Mucosa of descending colon (tissue), 3 donors: ENCODE results near the gene FARS2. TPM values are rescaled to one million over a fixed set of nuclear protein-coding genes. Genes with fewer than 3 reads are reported as not detected.

Source experiments
- ATAC-seq: fragments of 200-7000 bp; cut with Tn5 transposase; one replicate; pipeline ENCODE4 v1.9.1; 2020; ENCODE audit warnings: mild to moderate bottlenecking, moderate library complexity
- DNase-seq, 3 donors: peaks; one replicate each; pipeline ENCODE4 v3.0.0-alpha.2; 2020
- H3K36me3 ChIP-seq: fragments of 200-600 bp; one replicate; pipeline ENCODE4 v1.8.0; 2021; ENCODE audit warnings: low read depth, mild to moderate bottlenecking
- H3K4me1 ChIP-seq: fragments of 200-600 bp; one replicate; pipeline ENCODE4 v1.8.0; 2021; ENCODE audit warnings: low read depth, mild to moderate bottlenecking
- H3K4me3 ChIP-seq: fragments of 200-600 bp; one replicate; pipeline ENCODE4 v1.8.0; 2021; ENCODE audit warnings: mild to moderate bottlenecking
- H3K9me3 ChIP-seq: fragments of 200-600 bp; one replicate; pipeline ENCODE4 v1.8.0; 2021; ENCODE audit warnings: mild to moderate bottlenecking
- intact Hi-C, 2 donors: fragments of 100-400 bp; cut with DNase I in 1 of 2; cut with micrococcal nuclease in 1 of 2; formaldehyde crosslinking; loops; one replicate each; pipeline versions ENCODE4 v1.11.0 to v1.11.1; 2022; cut with DNase I, micrococcal nuclease
- total RNA-seq, 3 donors: library from RNA; stranded (reverse); fragmentation: NEBNext Ultra II Directional in 2 of 3; extraction: Animal tissue kit (Norgen Biotek cat#: 25700) in 2 of 3; gene quantifications; one replicate each; pipeline versions ENCODE4 v1.2.1 to v1.2.4, GENCODE V29; 2021 to 2023
- TF ChIP-seq, protein P1 (sequence below): fragments of 200-600 bp; IDR thresholded peaks from one replicate; pipeline ENCODE4 v1.8.0; 2022; ENCODE audit warnings: antibody characterized with exemption, mild to moderate bottlenecking
- donor health status: DM: no; HTN: no; CAD: no; lungs with moderate emphysema.
- donor health status: DM: no; HTN: no; CAD: no.
- donor health status: DM: no; HTN: yes; CAD: no.

The FARS2 gene
- total RNA-seq, 3 donors from 2014 or later, result 15.2 to 21.6 (median 17.2) TPM

DNA sequence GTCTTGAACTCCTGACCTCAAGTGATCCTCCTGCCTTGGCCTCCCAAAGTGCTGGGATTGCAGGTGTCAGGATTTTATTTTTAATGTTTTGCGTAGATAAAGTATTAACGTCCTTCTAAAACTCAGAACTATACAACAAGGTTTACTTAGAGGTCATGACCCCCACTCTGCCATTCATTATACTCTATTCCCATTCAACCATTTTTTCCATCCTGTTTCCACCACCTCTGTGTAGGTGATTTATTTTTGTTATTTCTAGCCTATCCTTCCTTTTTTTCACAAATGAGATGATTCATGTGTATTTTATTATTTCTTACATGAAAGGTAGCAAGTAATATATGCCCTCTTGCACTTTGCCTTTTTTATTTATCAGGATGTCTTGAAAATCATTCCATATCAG, 138.1 kb downstream of the FARS2 start:
- Histone ChIP-seq H3K9me3 (peaks cover 5% of the 10 kb centered on the region), H3K4me1 (no peaks in the 10 kb centered on the region), H3K4me3 (no peak overlapping the region), H3K36me3 (no peaks in the 10 kb centered on the region)
- TF ChIP-seq, protein P1, sequence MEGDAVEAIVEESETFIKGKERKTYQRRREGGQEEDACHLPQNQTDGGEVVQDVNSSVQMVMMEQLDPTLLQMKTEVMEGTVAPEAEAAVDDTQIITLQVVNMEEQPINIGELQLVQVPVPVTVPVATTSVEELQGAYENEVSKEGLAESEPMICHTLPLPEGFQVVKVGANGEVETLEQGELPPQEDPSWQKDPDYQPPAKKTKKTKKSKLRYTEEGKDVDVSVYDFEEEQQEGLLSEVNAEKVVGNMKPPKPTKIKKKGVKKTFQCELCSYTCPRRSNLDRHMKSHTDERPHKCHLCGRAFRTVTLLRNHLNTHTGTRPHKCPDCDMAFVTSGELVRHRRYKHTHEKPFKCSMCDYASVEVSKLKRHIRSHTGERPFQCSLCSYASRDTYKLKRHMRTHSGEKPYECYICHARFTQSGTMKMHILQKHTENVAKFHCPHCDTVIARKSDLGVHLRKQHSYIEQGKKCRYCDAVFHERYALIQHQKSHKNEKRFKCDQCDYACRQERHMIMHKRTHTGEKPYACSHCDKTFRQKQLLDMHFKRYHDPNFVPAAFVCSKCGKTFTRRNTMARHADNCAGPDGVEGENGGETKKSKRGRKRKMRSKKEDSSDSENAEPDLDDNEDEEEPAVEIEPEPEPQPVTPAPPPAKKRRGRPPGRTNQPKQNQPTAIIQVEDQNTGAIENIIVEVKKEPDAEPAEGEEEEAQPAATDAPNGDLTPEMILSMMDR, result no peak
- no peak for ATAC-seq
- DNase-seq, result no peak
- intact Hi-C loops, result loop anchor here in 1 of 2 donors (10.0 kb wide), 1 partner anchor 255 kb away; no protein-coding TSS in a partner anchor

DNA sequence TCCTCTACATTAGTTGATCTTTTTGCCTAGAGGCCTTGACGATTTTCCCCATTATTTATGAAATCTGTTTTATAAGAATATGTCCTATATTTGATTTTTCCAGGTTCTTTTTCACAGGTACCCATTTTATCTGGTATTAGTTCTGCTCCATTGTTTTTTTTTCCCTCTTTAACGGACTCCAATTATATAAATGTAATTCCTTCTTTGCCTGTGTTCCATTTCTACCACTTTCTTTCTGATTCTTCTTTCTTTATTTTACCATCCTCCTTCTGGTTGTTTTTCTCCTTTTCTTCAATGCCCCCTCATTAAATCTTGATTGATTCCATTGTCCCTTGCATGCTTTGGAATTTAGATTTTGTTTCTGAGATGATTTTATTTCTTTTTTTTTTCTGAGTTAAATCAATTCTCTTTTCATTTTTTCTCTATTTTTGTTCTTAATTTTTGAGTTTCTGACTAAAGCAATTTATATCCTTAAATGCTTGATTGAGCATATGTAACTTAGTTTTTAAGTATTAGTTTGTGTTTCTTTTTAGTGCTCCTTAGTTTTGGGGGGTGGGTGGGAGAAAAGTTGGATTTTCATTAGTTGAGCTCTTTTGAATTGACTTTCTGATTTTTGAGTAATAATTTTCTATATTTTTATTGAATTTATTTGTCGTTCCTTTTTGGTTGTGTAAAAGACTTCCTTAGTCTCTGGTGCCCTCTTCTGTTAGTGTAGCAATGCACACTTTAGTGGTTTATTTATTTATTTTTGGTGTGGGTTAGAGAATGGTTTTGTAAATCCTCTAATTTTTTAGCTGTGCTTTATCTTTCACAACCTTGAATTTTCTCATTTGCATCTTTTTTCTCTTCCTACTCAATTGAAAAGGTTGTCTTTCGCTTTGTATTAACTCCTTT, 140.8 kb downstream of the FARS2 start:
- DNase-seq, result no peak
- Histone ChIP-seq H3K9me3 (peaks cover 5% of the 10 kb centered on the region), H3K4me1 (no peaks in the 10 kb centered on the region), H3K36me3 (no peaks in the 10 kb centered on the region), H3K4me3 (no peak overlapping the region)
- no peak for ATAC-seq
- TF ChIP-seq, protein P1, result peak; percentile 11
- intact Hi-C loops, result no loop called here

DNA sequence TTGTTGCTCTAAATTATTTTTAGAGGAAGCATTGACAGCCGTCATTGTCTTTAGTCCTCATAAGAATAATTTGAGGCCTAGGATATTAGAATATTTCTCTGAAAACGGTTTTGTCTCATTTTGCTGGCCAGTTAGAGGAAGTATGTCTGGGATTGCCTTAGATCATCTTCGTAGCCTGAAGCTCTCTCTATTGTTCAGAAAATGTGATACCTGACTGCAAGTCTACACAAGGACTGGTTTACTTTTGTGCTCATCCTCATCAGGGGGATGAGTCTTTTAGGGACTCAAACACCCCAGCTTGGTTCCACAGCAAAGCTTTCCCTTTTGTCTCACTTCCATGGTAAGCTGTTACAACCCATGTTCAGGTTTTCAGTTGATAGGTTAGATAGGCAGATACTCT, 141.8 kb downstream of the FARS2 start:
- Histone ChIP-seq H3K36me3 (no peaks in the 10 kb centered on the region), H3K4me3 (no peak overlapping the region), H3K9me3 (peaks cover 5% of the 10 kb centered on the region), H3K4me1 (no peaks in the 10 kb centered on the region)
- TF ChIP-seq, protein P1, result no peak
- intact Hi-C loops, result no loop called here
- no peak for ATAC-seq
- DNase-seq, result no peak

DNA sequence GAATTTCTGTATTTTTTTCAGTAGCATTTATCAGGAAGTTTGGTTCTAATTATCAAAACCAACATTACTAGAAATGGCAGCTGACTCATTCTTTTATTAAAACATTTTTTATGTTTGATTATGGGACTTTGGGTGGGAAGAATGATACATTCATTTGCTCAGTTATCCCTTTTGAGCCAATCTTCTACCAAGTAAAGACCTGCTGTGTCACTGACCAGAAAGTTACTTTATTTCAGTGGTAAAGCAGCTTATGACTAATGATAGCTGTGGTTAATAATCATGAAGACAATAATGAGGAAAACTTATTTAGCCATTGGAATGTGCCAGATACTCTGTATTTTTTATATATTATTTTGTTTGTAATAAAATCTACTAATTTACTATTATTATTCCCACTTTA, 142.3 kb downstream of the FARS2 start:
- no peaks in the 10 kb centered on the region for H3K4me1 ChIP-seq
- intact Hi-C loops, result no loop called here
- no peaks in the 10 kb centered on the region for H3K36me3 ChIP-seq
- H3K9me3 ChIP-seq, result peaks cover 5% of the 10 kb centered on the region
- no peak for DNase-seq
- no peak for ATAC-seq
- H3K4me3 ChIP-seq, result no peak overlapping the region
- TF ChIP-seq, protein P1, result no peak

DNA sequence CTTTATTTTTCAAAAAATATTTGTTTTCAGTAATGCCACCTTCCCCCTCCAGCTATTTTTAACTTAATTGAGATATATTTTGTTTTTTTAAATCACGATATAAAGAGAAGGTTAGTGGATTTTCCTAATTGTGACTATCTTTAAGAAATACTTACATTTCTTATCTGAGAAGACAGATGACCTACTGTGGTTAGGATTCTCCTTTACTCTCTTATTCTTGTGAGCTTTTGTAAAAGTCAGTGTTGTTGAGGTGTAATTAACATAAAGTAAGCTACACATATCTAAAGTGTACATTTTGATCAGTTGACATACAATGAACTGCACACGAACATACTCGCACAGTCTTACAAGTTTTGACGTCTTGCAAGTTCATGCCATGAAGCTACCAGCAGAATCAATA, 144.7 kb downstream of the FARS2 start:
- Histone ChIP-seq H3K4me1 (no peaks in the 10 kb centered on the region), H3K4me3 (no peak overlapping the region), H3K9me3 (peaks cover 5% of the 10 kb centered on the region), H3K36me3 (no peaks in the 10 kb centered on the region)
- intact Hi-C loops, result no loop called here
- TF ChIP-seq, protein P1, result no peak
- no peak for DNase-seq
- ATAC-seq, result no peak
